KBM-7 (cell line): Measurements from ENCODE around the gene FTCD.

ENCODE experiments used
- DNase-seq: peaks from one replicate; pipeline ENCODE4 v3.0.0-alpha.2; 2015
- in situ Hi-C: fragments of 300-500 bp; cut with MboI; formaldehyde crosslinking; loops from 2 replicates; pipeline ENCODE4 v1.14.3; 2020; ENCODE audit warnings: low sequenced_read_pairs, low pct_unique_long_range_greater_than_20kb, mixed read lengths

Gene FTCD

GRCh38 chr21:46128106-46128932 is 27.1 kb downstream of the FTCD start:
- in situ Hi-C loops: no loop called here
- no peak for DNase-seq

- in situ Hi-C loops: no loop called here
Observed at GRCh38 chr21:46127239-46128105, 27.9 kb downstream of the FTCD start.

GRCh38 chr21:46126309-46127238 is 28.8 kb downstream of the FTCD start:
- DNase-seq: no peak
- in situ Hi-C loops: no loop called here

More at GRCh38 chr21:46127239-46128105, 27.9 kb downstream of the FTCD start:
- DNase-seq: no peak

- no peak for DNase-seq
- in situ Hi-C loops: no loop called here
Observed at GRCh38 chr21:46125846-46126301, 29.5 kb downstream of the FTCD start.

- no peak for DNase-seq
Observed at GRCh38 chr21:46124926-46125845, 30.2 kb downstream of the FTCD start.

GRCh38 chr21:46124083-46124925 is 31.1 kb downstream of the FTCD start:
- in situ Hi-C loops: no loop called here
- no peak for DNase-seq

More at GRCh38 chr21:46124926-46125845, 30.2 kb downstream of the FTCD start:
- in situ Hi-C loops: no loop called here

GRCh38 chr21:46122758-46123683 is 32.4 kb downstream of the FTCD start:
- in situ Hi-C loops: no loop called here
- no peak for DNase-seq

- in situ Hi-C loops: no loop called here
- no peak for DNase-seq
Observed at GRCh38 chr21:46122237-46122671, 33.1 kb downstream of the FTCD start.

GRCh38 chr21:46121286-46122221 is 33.8 kb downstream of the FTCD start:
- in situ Hi-C loops: no loop called here
- no peak for DNase-seq

GRCh38 chr21:46120301-46121285 is 34.8 kb downstream of the FTCD start:
- in situ Hi-C loops: no loop called here
- no peak for DNase-seq

- no peak for DNase-seq
- in situ Hi-C loops: no loop called here
Observed at GRCh38 chr21:46119637-46120271, 35.6 kb downstream of the FTCD start.

GRCh38 chr21:46119144-46119636 is 36.2 kb downstream of the FTCD start:
- in situ Hi-C loops: no loop called here
- DNase-seq: no peak

- in situ Hi-C loops: no loop called here
- no peak for DNase-seq
Observed at GRCh38 chr21:46118316-46119143, 36.8 kb downstream of the FTCD start.
